Tibial nerve (tissue), 3 donors: ENCODE data around the gene CD48.

Experiments
- CTCF ChIP-seq, 5 experiments: fragments of 200-600 bp in 3 of 5; fragments of 450-650 bp in 2 of 5; sonication (generic) in 3 of 5; IDR thresholded peaks; one replicate each; pipeline ENCODE4 v1.5.1; 2016 to 2019; ENCODE audit warnings: antibody characterized with exemption in 5 of 5, mild to moderate bottlenecking in 3 of 5, moderate library complexity in 2 of 5
- POLR2A ChIP-seq, 2 donors: fragments of 450-650 bp; IDR thresholded peaks; one replicate each; pipeline ENCODE4 v1.6.1; 2017; ENCODE audit warnings: antibody characterized with exemption in 2 of 2, mild to moderate bottlenecking in 2 of 2, moderate library complexity in 2 of 2

- TF ChIP-seq CTCF (IDR thresholded peaks at IDR 0.05) (no peak), POLR2A (IDR thresholded peaks at IDR 0.05) (no peak)
Measured at GRCh38 chr1:160641323-160642280, 70.0 kb downstream of the CD48 start.
